ENCODE measurements around the gene F2RL1. TPM values are rescaled to one million over a fixed set of nuclear protein-coding genes. Genes with fewer than 3 reads are reported as not detected.

The F2RL1 gene
- total and polyA plus RNA-seq, 2 of the 13 experiments (the other 11 are each of a cell fraction or from before 2014, with no cell fraction given), result 9.9 to 23.0 TPM

DNA sequence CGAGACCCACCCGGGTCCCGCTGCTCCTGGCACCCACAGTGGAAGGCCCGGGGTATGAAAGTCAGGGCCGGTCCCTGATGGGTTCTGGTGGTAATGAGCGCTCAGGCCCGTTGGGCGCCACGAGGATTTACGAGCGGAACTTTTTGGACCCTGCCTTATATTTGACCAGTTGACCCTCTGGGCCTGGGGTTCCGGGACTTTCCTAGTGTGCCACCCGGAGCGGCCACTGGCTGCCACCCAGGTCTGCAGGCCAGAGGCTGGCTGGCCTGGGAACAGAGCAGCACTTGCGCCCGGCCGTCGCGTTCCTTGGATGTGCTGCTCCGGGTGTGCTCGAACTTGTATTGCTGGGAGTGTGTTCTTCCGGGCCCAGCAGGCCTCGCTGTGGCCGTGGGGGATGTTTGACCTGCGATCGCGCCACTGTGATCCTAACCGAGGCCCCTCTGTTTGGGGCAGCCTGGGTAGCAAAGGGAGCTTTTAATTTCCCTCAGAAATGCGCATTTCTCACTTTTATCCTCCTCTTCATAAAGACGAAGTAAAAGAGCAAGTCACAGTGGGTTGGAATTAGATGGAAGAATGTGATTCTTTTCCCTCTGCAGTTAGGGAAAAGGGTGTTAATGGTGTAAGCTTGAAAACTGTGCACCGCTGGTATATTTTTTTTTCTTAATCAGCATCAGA lies 1.2 kb downstream of the F2RL1 start (continued):
- TF ChIP-seq, protein P1, sequence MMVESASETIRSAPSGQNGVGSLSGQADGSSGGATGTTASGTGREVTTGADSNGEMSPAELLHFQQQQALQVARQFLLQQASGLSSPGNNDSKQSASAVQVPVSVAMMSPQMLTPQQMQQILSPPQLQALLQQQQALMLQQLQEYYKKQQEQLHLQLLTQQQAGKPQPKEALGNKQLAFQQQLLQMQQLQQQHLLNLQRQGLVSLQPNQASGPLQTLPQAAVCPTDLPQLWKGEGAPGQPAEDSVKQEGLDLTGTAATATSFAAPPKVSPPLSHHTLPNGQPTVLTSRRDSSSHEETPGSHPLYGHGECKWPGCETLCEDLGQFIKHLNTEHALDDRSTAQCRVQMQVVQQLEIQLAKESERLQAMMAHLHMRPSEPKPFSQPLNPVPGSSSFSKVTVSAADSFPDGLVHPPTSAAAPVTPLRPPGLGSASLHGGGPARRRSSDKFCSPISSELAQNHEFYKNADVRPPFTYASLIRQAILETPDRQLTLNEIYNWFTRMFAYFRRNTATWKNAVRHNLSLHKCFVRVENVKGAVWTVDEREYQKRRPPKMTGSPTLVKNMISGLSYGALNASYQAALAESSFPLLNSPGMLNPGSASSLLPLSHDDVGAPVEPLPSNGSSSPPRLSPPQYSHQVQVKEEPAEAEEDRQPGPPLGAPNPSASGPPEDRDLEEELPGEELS (CRISPR knock-in tag; IDR thresholded peaks at IDR 0.05), result 0 out of 2 replicates have a peak, but pooled peaks have one; percentile 4
- TF ChIP-seq ZNF761 (CRISPR knock-in tag; conservative IDR thresholded peaks at IDR 0.05), result no peak
- TF ChIP-seq, protein P2, sequence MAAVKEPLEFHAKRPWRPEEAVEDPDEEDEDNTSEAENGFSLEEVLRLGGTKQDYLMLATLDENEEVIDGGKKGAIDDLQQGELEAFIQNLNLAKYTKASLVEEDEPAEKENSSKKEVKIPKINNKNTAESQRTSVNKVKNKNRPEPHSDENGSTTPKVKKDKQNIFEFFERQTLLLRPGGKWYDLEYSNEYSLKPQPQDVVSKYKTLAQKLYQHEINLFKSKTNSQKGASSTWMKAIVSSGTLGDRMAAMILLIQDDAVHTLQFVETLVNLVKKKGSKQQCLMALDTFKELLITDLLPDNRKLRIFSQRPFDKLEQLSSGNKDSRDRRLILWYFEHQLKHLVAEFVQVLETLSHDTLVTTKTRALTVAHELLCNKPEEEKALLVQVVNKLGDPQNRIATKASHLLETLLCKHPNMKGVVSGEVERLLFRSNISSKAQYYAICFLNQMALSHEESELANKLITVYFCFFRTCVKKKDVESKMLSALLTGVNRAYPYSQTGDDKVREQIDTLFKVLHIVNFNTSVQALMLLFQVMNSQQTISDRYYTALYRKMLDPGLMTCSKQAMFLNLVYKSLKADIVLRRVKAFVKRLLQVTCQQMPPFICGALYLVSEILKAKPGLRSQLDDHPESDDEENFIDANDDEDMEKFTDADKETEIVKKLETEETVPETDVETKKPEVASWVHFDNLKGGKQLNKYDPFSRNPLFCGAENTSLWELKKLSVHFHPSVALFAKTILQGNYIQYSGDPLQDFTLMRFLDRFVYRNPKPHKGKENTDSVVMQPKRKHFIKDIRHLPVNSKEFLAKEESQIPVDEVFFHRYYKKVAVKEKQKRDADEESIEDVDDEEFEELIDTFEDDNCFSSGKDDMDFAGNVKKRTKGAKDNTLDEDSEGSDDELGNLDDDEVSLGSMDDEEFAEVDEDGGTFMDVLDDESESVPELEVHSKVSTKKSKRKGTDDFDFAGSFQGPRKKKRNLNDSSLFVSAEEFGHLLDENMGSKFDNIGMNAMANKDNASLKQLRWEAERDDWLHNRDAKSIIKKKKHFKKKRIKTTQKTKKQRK (IDR thresholded peaks at IDR 0.05; ENCODE audit: low read length), result no peak
- no peak for TF ChIP-seq ZNF224 (CRISPR knock-in tag; IDR thresholded peaks at IDR 0.05)
- TF ChIP-seq SMARCE1 (IDR thresholded peaks at IDR 0.05; ENCODE audit: borderline replicate concordance), result no peak
- TF ChIP-seq, protein P3, sequence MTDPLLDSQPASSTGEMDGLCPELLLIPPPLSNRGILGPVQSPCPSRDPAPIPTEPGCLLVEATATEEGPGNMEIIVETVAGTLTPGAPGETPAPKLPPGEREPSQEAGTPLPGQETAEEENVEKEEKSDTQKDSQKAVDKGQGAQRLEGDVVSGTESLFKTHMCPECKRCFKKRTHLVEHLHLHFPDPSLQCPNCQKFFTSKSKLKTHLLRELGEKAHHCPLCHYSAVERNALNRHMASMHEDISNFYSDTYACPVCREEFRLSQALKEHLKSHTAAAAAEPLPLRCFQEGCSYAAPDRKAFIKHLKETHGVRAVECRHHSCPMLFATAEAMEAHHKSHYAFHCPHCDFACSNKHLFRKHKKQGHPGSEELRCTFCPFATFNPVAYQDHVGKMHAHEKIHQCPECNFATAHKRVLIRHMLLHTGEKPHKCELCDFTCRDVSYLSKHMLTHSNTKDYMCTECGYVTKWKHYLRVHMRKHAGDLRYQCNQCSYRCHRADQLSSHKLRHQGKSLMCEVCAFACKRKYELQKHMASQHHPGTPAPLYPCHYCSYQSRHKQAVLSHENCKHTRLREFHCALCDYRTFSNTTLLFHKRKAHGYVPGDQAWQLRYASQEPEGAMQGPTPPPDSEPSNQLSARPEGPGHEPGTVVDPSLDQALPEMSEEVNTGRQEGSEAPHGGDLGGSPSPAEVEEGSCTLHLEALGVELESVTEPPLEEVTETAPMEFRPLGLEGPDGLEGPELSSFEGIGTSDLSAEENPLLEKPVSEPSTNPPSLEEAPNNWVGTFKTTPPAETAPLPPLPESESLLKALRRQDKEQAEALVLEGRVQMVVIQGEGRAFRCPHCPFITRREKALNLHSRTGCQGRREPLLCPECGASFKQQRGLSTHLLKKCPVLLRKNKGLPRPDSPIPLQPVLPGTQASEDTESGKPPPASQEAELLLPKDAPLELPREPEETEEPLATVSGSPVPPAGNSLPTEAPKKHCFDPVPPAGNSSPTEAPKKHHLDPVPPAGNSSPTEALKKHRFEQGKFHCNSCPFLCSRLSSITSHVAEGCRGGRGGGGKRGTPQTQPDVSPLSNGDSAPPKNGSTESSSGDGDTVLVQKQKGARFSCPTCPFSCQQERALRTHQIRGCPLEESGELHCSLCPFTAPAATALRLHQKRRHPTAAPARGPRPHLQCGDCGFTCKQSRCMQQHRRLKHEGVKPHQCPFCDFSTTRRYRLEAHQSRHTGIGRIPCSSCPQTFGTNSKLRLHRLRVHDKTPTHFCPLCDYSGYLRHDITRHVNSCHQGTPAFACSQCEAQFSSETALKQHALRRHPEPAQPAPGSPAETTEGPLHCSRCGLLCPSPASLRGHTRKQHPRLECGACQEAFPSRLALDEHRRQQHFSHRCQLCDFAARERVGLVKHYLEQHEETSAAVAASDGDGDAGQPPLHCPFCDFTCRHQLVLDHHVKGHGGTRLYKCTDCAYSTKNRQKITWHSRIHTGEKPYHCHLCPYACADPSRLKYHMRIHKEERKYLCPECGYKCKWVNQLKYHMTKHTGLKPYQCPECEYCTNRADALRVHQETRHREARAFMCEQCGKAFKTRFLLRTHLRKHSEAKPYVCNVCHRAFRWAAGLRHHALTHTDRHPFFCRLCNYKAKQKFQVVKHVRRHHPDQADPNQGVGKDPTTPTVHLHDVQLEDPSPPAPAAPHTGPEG (CRISPR knock-in tag; IDR thresholded peaks at IDR 0.05), result peak; percentile 64; the same call in 1 of the 2 replicates
- TF ChIP-seq PRMT3 (CRISPR knock-in tag; IDR thresholded peaks at IDR 0.05; ENCODE audit: borderline replicate concordance, low read depth), result no peak
- TF ChIP-seq ZNF549 (CRISPR knock-in tag; IDR thresholded peaks at IDR 0.05), result no peak
- TF ChIP-seq, protein P4, sequence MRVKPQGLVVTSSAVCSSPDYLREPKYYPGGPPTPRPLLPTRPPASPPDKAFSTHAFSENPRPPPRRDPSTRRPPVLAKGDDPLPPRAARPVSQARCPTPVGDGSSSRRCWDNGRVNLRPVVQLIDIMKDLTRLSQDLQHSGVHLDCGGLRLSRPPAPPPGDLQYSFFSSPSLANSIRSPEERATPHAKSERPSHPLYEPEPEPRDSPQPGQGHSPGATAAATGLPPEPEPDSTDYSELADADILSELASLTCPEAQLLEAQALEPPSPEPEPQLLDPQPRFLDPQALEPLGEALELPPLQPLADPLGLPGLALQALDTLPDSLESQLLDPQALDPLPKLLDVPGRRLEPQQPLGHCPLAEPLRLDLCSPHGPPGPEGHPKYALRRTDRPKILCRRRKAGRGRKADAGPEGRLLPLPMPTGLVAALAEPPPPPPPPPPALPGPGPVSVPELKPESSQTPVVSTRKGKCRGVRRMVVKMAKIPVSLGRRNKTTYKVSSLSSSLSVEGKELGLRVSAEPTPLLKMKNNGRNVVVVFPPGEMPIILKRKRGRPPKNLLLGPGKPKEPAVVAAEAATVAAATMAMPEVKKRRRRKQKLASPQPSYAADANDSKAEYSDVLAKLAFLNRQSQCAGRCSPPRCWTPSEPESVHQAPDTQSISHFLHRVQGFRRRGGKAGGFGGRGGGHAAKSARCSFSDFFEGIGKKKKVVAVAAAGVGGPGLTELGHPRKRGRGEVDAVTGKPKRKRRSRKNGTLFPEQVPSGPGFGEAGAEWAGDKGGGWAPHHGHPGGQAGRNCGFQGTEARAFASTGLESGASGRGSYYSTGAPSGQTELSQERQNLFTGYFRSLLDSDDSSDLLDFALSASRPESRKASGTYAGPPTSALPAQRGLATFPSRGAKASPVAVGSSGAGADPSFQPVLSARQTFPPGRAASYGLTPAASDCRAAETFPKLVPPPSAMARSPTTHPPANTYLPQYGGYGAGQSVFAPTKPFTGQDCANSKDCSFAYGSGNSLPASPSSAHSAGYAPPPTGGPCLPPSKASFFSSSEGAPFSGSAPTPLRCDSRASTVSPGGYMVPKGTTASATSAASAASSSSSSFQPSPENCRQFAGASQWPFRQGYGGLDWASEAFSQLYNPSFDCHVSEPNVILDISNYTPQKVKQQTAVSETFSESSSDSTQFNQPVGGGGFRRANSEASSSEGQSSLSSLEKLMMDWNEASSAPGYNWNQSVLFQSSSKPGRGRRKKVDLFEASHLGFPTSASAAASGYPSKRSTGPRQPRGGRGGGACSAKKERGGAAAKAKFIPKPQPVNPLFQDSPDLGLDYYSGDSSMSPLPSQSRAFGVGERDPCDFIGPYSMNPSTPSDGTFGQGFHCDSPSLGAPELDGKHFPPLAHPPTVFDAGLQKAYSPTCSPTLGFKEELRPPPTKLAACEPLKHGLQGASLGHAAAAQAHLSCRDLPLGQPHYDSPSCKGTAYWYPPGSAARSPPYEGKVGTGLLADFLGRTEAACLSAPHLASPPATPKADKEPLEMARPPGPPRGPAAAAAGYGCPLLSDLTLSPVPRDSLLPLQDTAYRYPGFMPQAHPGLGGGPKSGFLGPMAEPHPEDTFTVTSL (CRISPR knock-in tag; IDR thresholded peaks at IDR 0.05; ENCODE audit: borderline replicate concordance), result no peak
- peak; percentile 57 for TF ChIP-seq RBFOX2 (IDR thresholded peaks at IDR 0.05; ENCODE audit: low read depth, low read length)
- 0 out of 2 replicates have a peak, but pooled peaks have one; percentile 51 for TF ChIP-seq ZNF256 (CRISPR knock-in tag; conservative IDR thresholded peaks at IDR 0.05)

All from HepG2 (cell line).